Measurements from ENCODE around the gene AVPR1A.

The AVPR1A gene

DNA sequence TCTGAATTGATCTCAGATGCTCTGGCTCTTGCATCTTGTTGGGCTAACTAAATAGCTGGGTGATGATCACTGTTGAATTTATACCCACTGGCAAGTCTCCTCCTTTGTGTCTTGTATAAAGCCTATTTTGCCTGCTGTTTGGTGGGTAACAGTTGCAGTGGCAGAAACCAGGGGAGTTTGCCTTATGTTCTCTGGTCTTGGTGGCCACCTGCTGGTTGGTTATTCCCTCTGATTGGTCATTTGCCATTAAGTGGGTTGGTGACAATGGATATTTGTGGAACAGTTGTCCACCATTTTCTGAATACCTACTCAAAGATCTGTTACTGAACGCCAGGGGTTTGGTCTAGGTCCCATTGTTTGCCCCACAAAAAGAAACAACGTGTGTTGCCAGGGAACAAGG, 52.1 kb downstream of the AVPR1A start:
- TF ChIP-seq, protein P1, sequence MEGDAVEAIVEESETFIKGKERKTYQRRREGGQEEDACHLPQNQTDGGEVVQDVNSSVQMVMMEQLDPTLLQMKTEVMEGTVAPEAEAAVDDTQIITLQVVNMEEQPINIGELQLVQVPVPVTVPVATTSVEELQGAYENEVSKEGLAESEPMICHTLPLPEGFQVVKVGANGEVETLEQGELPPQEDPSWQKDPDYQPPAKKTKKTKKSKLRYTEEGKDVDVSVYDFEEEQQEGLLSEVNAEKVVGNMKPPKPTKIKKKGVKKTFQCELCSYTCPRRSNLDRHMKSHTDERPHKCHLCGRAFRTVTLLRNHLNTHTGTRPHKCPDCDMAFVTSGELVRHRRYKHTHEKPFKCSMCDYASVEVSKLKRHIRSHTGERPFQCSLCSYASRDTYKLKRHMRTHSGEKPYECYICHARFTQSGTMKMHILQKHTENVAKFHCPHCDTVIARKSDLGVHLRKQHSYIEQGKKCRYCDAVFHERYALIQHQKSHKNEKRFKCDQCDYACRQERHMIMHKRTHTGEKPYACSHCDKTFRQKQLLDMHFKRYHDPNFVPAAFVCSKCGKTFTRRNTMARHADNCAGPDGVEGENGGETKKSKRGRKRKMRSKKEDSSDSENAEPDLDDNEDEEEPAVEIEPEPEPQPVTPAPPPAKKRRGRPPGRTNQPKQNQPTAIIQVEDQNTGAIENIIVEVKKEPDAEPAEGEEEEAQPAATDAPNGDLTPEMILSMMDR (IDR thresholded peaks at IDR 0.05; ENCODE audit: low read depth, low read length, missing control alignments) = no peak
- no peak for DNase-seq (ENCODE audit: extremely low read depth, low read depth)
- no peak overlapping the region for H3K4me3 ChIP-seq (replicated peaks; ENCODE audit: low read depth, low read length)

- DNase-seq (ENCODE audit: extremely low read depth, low read depth) = no peak
- H3K4me3 ChIP-seq (replicated peaks; ENCODE audit: low read depth, low read length) = no peak overlapping the region
- TF ChIP-seq, protein P1 (IDR thresholded peaks at IDR 0.05; ENCODE audit: low read depth, low read length, missing control alignments) = no peak
These were observed 55.5 kb downstream of the AVPR1A start for GRCh38 chr12:63095369-63095980.

DNA sequence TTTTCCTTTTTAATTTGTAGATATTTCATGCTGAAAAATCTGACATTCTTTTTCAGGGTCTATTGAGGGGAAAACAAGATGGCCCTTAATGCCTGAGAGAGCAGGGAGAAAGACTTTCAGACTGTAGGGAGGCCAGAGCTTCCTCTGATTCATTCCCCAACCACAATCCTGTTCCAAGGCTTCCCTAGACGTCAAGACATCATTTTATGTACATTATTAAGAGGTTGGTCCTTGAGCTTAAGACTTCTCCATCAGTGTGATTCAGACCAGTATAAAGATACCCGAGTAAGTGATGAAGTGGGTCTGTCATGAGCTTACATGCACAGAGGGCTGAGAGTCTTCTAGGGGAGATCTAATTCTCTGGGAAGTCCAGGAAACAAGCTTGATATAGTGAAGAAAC, 57.3 kb downstream of the AVPR1A start:
- no peak overlapping the region for H3K4me3 ChIP-seq (replicated peaks; ENCODE audit: low read depth, low read length)
- no peak for DNase-seq (ENCODE audit: extremely low read depth, low read depth)
- TF ChIP-seq, protein P1 (IDR thresholded peaks at IDR 0.05; ENCODE audit: low read depth, low read length, missing control alignments) = no peak

DNA sequence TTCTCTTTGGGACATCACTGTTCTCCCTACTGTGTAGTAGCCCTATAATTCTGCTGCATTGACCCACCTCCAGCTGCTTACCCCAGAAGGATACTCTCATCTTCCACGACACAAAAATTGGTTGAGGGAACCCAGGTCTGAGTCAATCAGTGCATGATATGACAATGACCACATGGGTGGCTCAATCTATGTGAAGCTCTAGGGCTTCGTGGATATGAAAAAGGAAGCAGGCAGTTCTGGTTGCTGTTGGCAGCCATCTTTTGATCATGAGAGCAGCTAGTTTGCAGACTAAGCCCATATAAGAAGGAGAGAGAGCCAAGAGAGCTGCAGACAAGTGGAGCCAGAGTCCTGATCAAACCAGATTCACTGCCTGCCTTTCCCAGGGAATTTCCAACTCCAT, 57.9 kb downstream of the AVPR1A start:
- DNase-seq (ENCODE audit: extremely low read depth, low read depth) = no peak
- TF ChIP-seq, protein P1 (IDR thresholded peaks at IDR 0.05; ENCODE audit: low read depth, low read length, missing control alignments) = no peak
- no peak overlapping the region for H3K4me3 ChIP-seq (replicated peaks; ENCODE audit: low read depth, low read length)
